GM19324 (cell line): Measurements from ENCODE around the gene MMS22L.

Experiments used
- ATAC-seq: cut with Tn5 transposase; IDR thresholded peaks from one replicate; pipeline ENCODE4 v1.9.1; 2021; ENCODE audit warnings: mild to moderate bottlenecking, moderate library complexity; ENCODE audit not compliant: unreplicated experiment, low FRiP score

The MMS22L gene

GRCh38 chr6:97151601-97152000 lies 131.4 kb downstream of the MMS22L start:
- no peak for ATAC-seq

GRCh38 chr6:97150932-97151331 lies 132.1 kb downstream of the MMS22L start:
- no peak for ATAC-seq

- ATAC-seq, result no peak
These were observed 135.6 kb downstream of the MMS22L start for GRCh38 chr6:97147421-97147820.

- no peak for ATAC-seq
These were observed 137.3 kb downstream of the MMS22L start for GRCh38 chr6:97145691-97146090.

GRCh38 chr6:97141756-97142155 lies 141.3 kb downstream of the MMS22L start:
- ATAC-seq, result no peak

- ATAC-seq, result no peak
These were observed 144.4 kb downstream of the MMS22L start for GRCh38 chr6:97138581-97138980.

- ATAC-seq, result no peak
These were observed 146.2 kb downstream of the MMS22L start for GRCh38 chr6:97136626-97137358.

GRCh38 chr6:97133067-97133466 lies 149.9 kb downstream of the MMS22L start:
- no peak for ATAC-seq

- ATAC-seq, result no peak
These were observed 153.9 kb downstream of the MMS22L start for GRCh38 chr6:97129106-97129505.

GRCh38 chr6:97128507-97128906 lies 154.5 kb downstream of the MMS22L start:
- no peak for ATAC-seq

- no peak for ATAC-seq
These were observed 159.4 kb downstream of the MMS22L start for GRCh38 chr6:97123652-97124051.

- no peak for ATAC-seq
These were observed 159.9 kb downstream of the MMS22L start for GRCh38 chr6:97123112-97123511.

- ATAC-seq, result no peak
These were observed 162.5 kb downstream of the MMS22L start for GRCh38 chr6:97120511-97120910.

- ATAC-seq, result no peak
These were observed 168.4 kb downstream of the MMS22L start for GRCh38 chr6:97114645-97115044.

- ATAC-seq, result no peak
These were observed 169.8 kb downstream of the MMS22L start for GRCh38 chr6:97113170-97113569.

GRCh38 chr6:97111243-97111642 lies 171.8 kb downstream of the MMS22L start:
- no peak for ATAC-seq

GRCh38 chr6:97110626-97111025 lies 172.4 kb downstream of the MMS22L start:
- peak; percentile 26 for ATAC-seq

- ATAC-seq, result peak; percentile 60
These were observed 172.9 kb downstream of the MMS22L start for GRCh38 chr6:97110149-97110548.

- ATAC-seq, result no peak
These were observed 173.6 kb downstream of the MMS22L start for GRCh38 chr6:97109444-97109843.

- ATAC-seq, result no peak
These were observed 180.7 kb downstream of the MMS22L start for GRCh38 chr6:97102145-97102790.

GRCh38 chr6:97100696-97101095 lies 182.3 kb downstream of the MMS22L start:
- no peak for ATAC-seq
